HepG2 (cell line): ENCODE data around the gene CSNK2A1. TPM values are rescaled to one million over a fixed set of nuclear protein-coding genes. Genes with fewer than 3 reads are reported as not detected.
A peak's percentile ranks its signal among the peaks of the same experiment; 100 is the strongest.

ENCODE experiments used
- ATAC-seq: fragments of 200-7000 bp; cut with Tn5 transposase; 3 replicates; pipeline ENCODE4 v1.9.1; 2020; ENCODE audit warnings: mild to moderate bottlenecking, moderate library complexity
- BruUV-seq: library from RNA; stranded (reverse); fragments of 400-500 nt; replicated peaks from 2 replicates; lab custom pipeline; 2021; lab: Mats Ljungman, UMichigan
- CTCF ChIA-PET: fragments of 300-600 bp; formaldehyde crosslinking; extraction: SDS; loops from one replicate; lab custom pipeline; 2021; ENCODE audit warnings: low total read pairs, inconsistent platforms, low intra/inter-chr PET ratio; lab: Yijun Ruan, JAX
- POLR2A ChIA-PET: fragments of 350-600 bp; sonication (Branson Sonifier 250); formaldehyde crosslinking; loops from one replicate; lab custom pipeline; 2020; ENCODE audit warnings: antibody characterized with exemption, inconsistent platforms; lab: Yijun Ruan, JAX
- DNase-seq: peaks from one replicate; pipeline ENCODE4 v3.0.0-alpha.2; 2015; ENCODE audit warnings: low spot score
- FAIRE-seq: peaks from 3 replicates; lab custom pipeline; 2011; peaks lifted over from hg19 to GRCh38; lab: Jason Lieb, UNC
- H2AFZ ChIP-seq: one replicate; pipeline ENCODE4 v1.6.1; 2011; ENCODE audit warnings: low read length, inconsistent platforms
- H3K27ac ChIP-seq: fragments of 300-600 bp; 3 replicates; pipeline ENCODE4 v1.8.0; 2011; ENCODE audit warnings: mixed run types, mild to moderate bottlenecking, mixed read lengths, low read length, inconsistent platforms; ENCODE audit not compliant: insufficient read depth; ENCODE audit errors: extremely low read length
- H3K27me3 ChIP-seq, 2 experiments: fragments of 200-600 bp in 1 of 2; 2 replicates in 1 of 2; 3 replicates in 1 of 2; pipeline versions ENCODE4 v1.6.0 to v1.8.0; 2011; ENCODE audit warnings: low read length in 2 of 2, mild to moderate bottlenecking in 2 of 2, moderate library complexity in 2 of 2, inconsistent platforms in 1 of 2; ENCODE audit not compliant: insufficient read depth in 2 of 2, control insufficient read depth in 1 of 2
- H3K36me3 ChIP-seq, 2 experiments: fragments of 200-600 bp in 1 of 2; replicated peaks in 1 of 2; 2 replicates in 1 of 2; 3 replicates in 1 of 2; pipeline versions ENCODE4 v1.5.1 to v1.8.0; 2011; ENCODE audit warnings: low read length in 2 of 2, inconsistent platforms in 1 of 2; ENCODE audit not compliant: insufficient read depth in 2 of 2, control insufficient read depth in 1 of 2
- H3K4me1 ChIP-seq: 2 replicates; pipeline ENCODE4 v1.5.1; 2012; ENCODE audit warnings: low read length, inconsistent platforms; ENCODE audit not compliant: insufficient read depth
- H3K4me2 ChIP-seq: 2 replicates; pipeline ENCODE4 v1.6.0; 2011; ENCODE audit warnings: low read depth, low read length, inconsistent platforms
- H3K4me3 ChIP-seq, 3 experiments: fragments of 200-600 bp in 1 of 3; sonication (generic), shearing (Covaris generic) in 1 of 3; replicated peaks in 1 of 3; 2 replicates each; pipeline ENCODE4 v1.5.1; 2011 to 2016; ENCODE audit warnings: low read length in 3 of 3, inconsistent platforms in 2 of 3, low read depth in 2 of 3, mild to moderate bottlenecking in 2 of 3, control low read depth in 1 of 3, mixed read lengths in 1 of 3; ENCODE audit not compliant: insufficient read depth in 1 of 3
- H3K79me2 ChIP-seq: one replicate; pipeline ENCODE4 v1.6.1; 2011; ENCODE audit warnings: low read length, inconsistent platforms; ENCODE audit not compliant: insufficient read depth
- H3K9ac ChIP-seq: 2 replicates; pipeline ENCODE4 v1.6.0; 2011; ENCODE audit warnings: mild to moderate bottlenecking, low read depth, low read length, inconsistent platforms; ENCODE audit not compliant: insufficient read depth
- H3K9me3 ChIP-seq: 2 replicates; pipeline ENCODE4 v1.5.1; 2012; ENCODE audit warnings: mild to moderate bottlenecking, low read length
- H4K20me1 ChIP-seq: 2 replicates; pipeline ENCODE4 v1.6.0; 2011; ENCODE audit warnings: inconsistent platforms, mild to moderate bottlenecking, low read length, moderate library complexity; ENCODE audit not compliant: insufficient read depth
- CSRNP1 ChIP-seq: sonication (generic); formaldehyde crosslinking; IDR thresholded peaks from 2 replicates; pipeline ENCODE4 v1.8.1; 2023; ENCODE audit warnings: mild to moderate bottlenecking, missing genetic modification reagents
- EEA1 ChIP-seq: sonication (generic); formaldehyde crosslinking; IDR thresholded peaks from 2 replicates; pipeline ENCODE4 v1.5.1; 2020; ENCODE audit warnings: mild to moderate bottlenecking, missing genetic modification reagents, borderline replicate concordance
- ERF ChIP-seq: IDR thresholded peaks from 2 replicates; pipeline ENCODE4 v1.6.1; 2018; ENCODE audit warnings: missing biosample characterization, missing genetic modification reagents
- EZH2 ChIP-seq: conservative IDR thresholded peaks from 2 replicates; pipeline ENCODE4 v1.6.1; 2012; ENCODE audit warnings: mild to moderate bottlenecking, low read depth, low read length, moderate library complexity
- KDM5A ChIP-seq: fragments of 200-600 bp; sonication (generic); IDR thresholded peaks from 2 replicates; pipeline ENCODE4 v1.7.0; 2018; ENCODE audit warnings: antibody characterized with exemption, mild to moderate bottlenecking, low read length, borderline replicate concordance
- KLF11 ChIP-seq: IDR thresholded peaks from 2 replicates; pipeline ENCODE4 v1.6.1; 2016; ENCODE audit warnings: missing compliant biosample characterization
- NFIC ChIP-seq: IDR thresholded peaks from 2 replicates; pipeline ENCODE4 v1.6.1; 2012; ENCODE audit warnings: mild to moderate bottlenecking, low read length, inconsistent platforms
- NFYC ChIP-seq: IDR thresholded peaks from 2 replicates; pipeline ENCODE4 v1.6.1; 2016; ENCODE audit warnings: missing genetic modification reagents, missing compliant biosample characterization
- SIX4 ChIP-seq: sonication (generic); formaldehyde crosslinking; IDR thresholded peaks from 2 replicates; pipeline ENCODE4 v1.4.0; 2020; ENCODE audit warnings: missing genetic modification reagents
- TBP ChIP-seq: sonication (generic); formaldehyde crosslinking; IDR thresholded peaks from 2 replicates; pipeline ENCODE4 v1.5.0; 2020; ENCODE audit warnings: missing genetic modification reagents
- ZFP36 ChIP-seq: fragments of 150-350 bp; IDR thresholded peaks from 2 replicates; pipeline ENCODE4 v1.6.1; 2018; ENCODE audit warnings: borderline replicate concordance, low read length, low read depth; ENCODE audit not compliant: partially characterized antibody
- ZKSCAN1 ChIP-seq: fragments of 150-350 bp; IDR thresholded peaks from 2 replicates; pipeline ENCODE4 v1.6.1; 2014; ENCODE audit warnings: low read length
- ZNF136 ChIP-seq: sonication (generic); formaldehyde crosslinking; IDR thresholded peaks from 2 replicates; pipeline ENCODE4 v1.8.1; 2022; ENCODE audit warnings: low read depth, mild to moderate bottlenecking, moderate library complexity, missing genetic modification reagents
- ZNF256 ChIP-seq: sonication (generic); formaldehyde crosslinking; conservative IDR thresholded peaks from 2 replicates; pipeline ENCODE4 v1.4.0; 2020; ENCODE audit warnings: missing genetic modification reagents
- ZNF577 ChIP-seq: sonication (generic); formaldehyde crosslinking; IDR thresholded peaks from 2 replicates; pipeline ENCODE4 v1.4.0; 2020; ENCODE audit warnings: mild to moderate bottlenecking, low read depth, missing genetic modification reagents, borderline replicate concordance
- ZNF674 ChIP-seq: sonication (generic); formaldehyde crosslinking; IDR thresholded peaks from 2 replicates; pipeline ENCODE4 v1.5.0; 2020; ENCODE audit warnings: low read depth, mild to moderate bottlenecking, missing genetic modification reagents
- ZNF883 ChIP-seq: sonication (generic); formaldehyde crosslinking; IDR thresholded peaks from 2 replicates; pipeline ENCODE4 v1.5.1; 2020; ENCODE audit warnings: mild to moderate bottlenecking, missing genetic modification reagents; ENCODE audit errors: not compliant biosample characterization
- ZSCAN29 ChIP-seq: sonication (generic); formaldehyde crosslinking; conservative IDR thresholded peaks from 2 replicates; pipeline ENCODE4 v1.4.0; 2020; ENCODE audit warnings: mild to moderate bottlenecking, missing genetic modification reagents
- WGBS: methylation state at CpG from one replicate; pipeline ENCODE4 v1.1.6; 2017; ENCODE audit warnings: low lambda C conversion rate; 5-methylcytosine and 5-hydroxymethylcytosine counted together
- in situ Hi-C: cut with HindIII; loops from 2 replicates; pipeline ENCODE4 v1.10.0; 2017; ENCODE audit warnings: low pct_unique_long_range_greater_than_20kb; ENCODE audit not compliant: extremely low pct_ligation_motif_present
- intact Hi-C: fragments of 100-400 bp; cut with micrococcal nuclease; formaldehyde crosslinking; loops from one replicate; pipeline ENCODE4 v1.10.0; 2022; ENCODE audit not compliant: unreplicated experiment
- polyA plus RNA-seq, 8 experiments: library from polyadenylated mRNA; depleted of rRNA in 3 of 8; stranded (reverse) in 7 of 8; unstranded in 1 of 8; fragments of >200 nt; fragmentation: Illumina TruSeq in 4 of 8; extraction: Trizol in 4 of 8; gene quantifications; 2 replicates each; pipeline versions ENCODE4 v1.2.1 to v1.2.3, GENCODE V29; 2011 to 2016; ENCODE audit warnings: low read depth in 4 of 8, missing spikeins in 1 of 8, mixed read lengths in 1 of 8; ENCODE audit not compliant: insufficient read depth in 1 of 8
- total RNA-seq, 5 experiments: library from RNA; depleted of rRNA; stranded (reverse); fragments of >200 nt; fragmentation: Illumina TruSeq; extraction: Trizol; gene quantifications; 2 replicates each; pipeline ENCODE4 v1.2.3, GENCODE V29; 2016; ENCODE audit warnings: low read depth in 1 of 5
- TF ChIP-seq, protein P1 (sequence below): sonication (generic); formaldehyde crosslinking; IDR thresholded peaks from 2 replicates; pipeline ENCODE4 v1.4.0; 2020; ENCODE audit warnings: missing genetic modification reagents, borderline replicate concordance

The CSNK2A1 gene
- total and polyA plus RNA-seq, 2 of the 13 experiments (the other 11 are each of a cell fraction or from before 2014, with no cell fraction given) = 153 to 231 TPM

DNA sequence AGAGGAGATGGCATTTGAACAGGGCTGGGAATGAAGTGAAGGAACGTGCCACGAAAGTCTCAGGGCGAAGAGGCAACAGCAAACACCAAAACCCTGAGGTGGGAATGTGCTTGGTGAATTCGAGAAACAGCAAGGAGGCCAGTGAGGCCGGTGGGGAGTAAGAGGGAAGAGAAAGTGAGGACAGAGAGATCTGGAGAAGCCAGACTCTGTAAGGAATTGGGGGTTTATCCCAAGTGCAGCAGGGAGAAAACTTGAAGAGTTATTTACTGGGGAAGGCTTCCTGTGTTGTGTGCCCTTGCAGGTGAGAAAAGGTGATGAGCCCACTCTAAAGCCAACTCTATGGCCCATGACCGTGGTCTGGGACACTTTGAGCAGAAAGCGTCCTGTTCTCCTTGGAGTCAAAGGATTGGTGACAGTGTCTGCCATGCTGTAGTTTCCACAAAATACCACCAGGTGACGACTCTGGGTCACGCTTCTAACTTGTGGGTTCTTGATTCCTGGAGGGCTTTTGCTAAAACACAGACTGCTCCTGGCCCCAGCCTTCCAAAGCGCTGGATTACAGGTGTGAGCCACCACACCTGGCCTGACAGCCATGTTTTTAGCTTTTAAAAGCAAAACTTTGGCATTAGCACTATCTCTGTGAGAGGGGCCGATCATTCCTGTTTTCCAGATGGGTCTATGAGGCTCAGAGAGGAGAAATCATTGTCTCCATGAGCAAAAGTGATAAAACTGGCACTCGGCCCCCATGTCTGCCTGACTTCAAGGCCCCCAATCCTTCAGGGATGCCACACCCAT lies 18.0 kb upstream of the CSNK2A1 start:
- Histone ChIP-seq H3K9me3 (no peaks in the 10 kb centered on the region), H3K4me2 (no peak overlapping the region), H3K27me3 (peaks cover 7 to 43% of the 10 kb centered on the region in 2 experiments; a peak in 3 of 5 replicates), H3K4me1 (no peaks in the 10 kb centered on the region), H4K20me1 (no peaks in the 10 kb centered on the region), H3K27ac (no peak overlapping the region), H3K4me3 (no peak overlapping the region), H3K79me2 (no peaks in the 10 kb centered on the region), H3K9ac (no peak overlapping the region), H3K36me3 (no peaks in the 10 kb centered on the region), H2AFZ (no peak overlapping the region)
- ATAC-seq (peak; percentile 89), FAIRE-seq (peak; percentile 93), DNase-seq (peak; percentile 86)
- in situ Hi-C loops = loop anchor here (5.0 kb wide), 2 partner anchors 86 to 176 kb away; no protein-coding TSS in a partner anchor
- intact Hi-C loops = loop anchor here (1.0 kb wide), 4 partner anchors 84 to 178 kb away; no protein-coding TSS in a partner anchor
- POLR2A ChIA-PET = no interaction called here
- no TSS peak for BruUV-seq
- CTCF ChIA-PET = interaction anchor here (0.7 to 3.2 kb wide), 8 partner anchors 84 to 208 kb away, joined by 3 to 56 read pairs (median 20); no protein-coding TSS in a partner anchor
- 12% methylated on average over 12 of the region's 12 CpGs for WGBS
- TF ChIP-seq CSRNP1 = no peak
- peak; percentile 87; the same call in 1 of the 2 replicates for TF ChIP-seq ERF (CRISPR knock-in tag)
- TF ChIP-seq ZKSCAN1 = no peak
- TF ChIP-seq NFYC (CRISPR knock-in tag) = no peak
- TF ChIP-seq ZNF256 (CRISPR knock-in tag) = no peak; the same call in 1 of the 2 replicates
- no peak for TF ChIP-seq NFIC
- no peak for TF ChIP-seq EEA1
- TF ChIP-seq TBP (CRISPR knock-in tag) = no peak
- TF ChIP-seq ZFP36 = peak; percentile 5
- TF ChIP-seq SIX4 (CRISPR knock-in tag) = no peak
- peak; percentile 82 for TF ChIP-seq ZNF883 (CRISPR knock-in tag)
- no peak for TF ChIP-seq KDM5A
- TF ChIP-seq ZNF136 (CRISPR knock-in tag) = peak; percentile 56; the same call in 1 of the 2 replicates
- TF ChIP-seq EZH2 = peak; percentile 15; the same call in 1 of the 2 replicates
- no peak for TF ChIP-seq ZNF674
- TF ChIP-seq KLF11 (CRISPR knock-in tag) = 0 out of 2 replicates have a peak, but pooled peaks have one; percentile 49
- TF ChIP-seq ZSCAN29 (CRISPR knock-in tag) = no peak
- no peak for TF ChIP-seq ZNF577 (CRISPR knock-in tag)
- TF ChIP-seq, protein P1, sequence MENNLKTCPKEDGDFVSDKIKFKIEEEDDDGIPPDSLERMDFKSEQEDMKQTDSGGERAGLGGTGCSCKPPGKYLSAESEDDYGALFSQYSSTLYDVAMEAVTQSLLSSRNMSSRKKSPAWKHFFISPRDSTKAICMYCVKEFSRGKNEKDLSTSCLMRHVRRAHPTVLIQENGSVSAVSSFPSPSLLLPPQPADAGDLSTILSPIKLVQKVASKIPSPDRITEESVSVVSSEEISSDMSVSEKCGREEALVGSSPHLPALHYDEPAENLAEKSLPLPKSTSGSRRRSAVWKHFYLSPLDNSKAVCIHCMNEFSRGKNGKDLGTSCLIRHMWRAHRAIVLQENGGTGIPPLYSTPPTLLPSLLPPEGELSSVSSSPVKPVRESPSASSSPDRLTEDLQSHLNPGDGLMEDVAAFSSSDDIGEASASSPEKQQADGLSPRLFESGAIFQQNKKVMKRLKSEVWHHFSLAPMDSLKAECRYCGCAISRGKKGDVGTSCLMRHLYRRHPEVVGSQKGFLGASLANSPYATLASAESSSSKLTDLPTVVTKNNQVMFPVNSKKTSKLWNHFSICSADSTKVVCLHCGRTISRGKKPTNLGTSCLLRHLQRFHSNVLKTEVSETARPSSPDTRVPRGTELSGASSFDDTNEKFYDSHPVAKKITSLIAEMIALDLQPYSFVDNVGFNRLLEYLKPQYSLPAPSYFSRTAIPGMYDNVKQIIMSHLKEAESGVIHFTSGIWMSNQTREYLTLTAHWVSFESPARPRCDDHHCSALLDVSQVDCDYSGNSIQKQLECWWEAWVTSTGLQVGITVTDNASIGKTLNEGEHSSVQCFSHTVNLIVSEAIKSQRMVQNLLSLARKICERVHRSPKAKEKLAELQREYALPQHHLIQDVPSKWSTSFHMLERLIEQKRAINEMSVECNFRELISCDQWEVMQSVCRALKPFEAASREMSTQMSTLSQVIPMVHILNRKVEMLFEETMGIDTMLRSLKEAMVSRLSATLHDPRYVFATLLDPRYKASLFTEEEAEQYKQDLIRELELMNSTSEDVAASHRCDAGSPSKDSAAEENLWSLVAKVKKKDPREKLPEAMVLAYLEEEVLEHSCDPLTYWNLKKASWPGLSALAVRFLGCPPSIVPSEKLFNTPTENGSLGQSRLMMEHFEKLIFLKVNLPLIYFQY (CRISPR knock-in tag) = no peak
